ENCODE measurements around the gene CDH12. TPM values are rescaled to one million over a fixed set of nuclear protein-coding genes. Genes with fewer than 3 reads are reported as not detected.

Gene CDH12
- total RNA-seq, 1 experiment from 2014 or later = 2.3 TPM

- intact Hi-C loops (cut with micrococcal nuclease; ENCODE audit: unreplicated experiment) = no loop called here
- no peak for DNase-seq
- Mint-ChIP-seq H3K27me3 (ENCODE audit: unreplicated experiment) (no peaks in the 10 kb centered on the region), H3K9me3 (ENCODE audit: low read depth, unreplicated experiment) (no peaks in the 10 kb centered on the region), H3K27ac (ENCODE audit: unreplicated experiment) (no peak overlapping the region), H3K4me1 (ENCODE audit: low read depth, unreplicated experiment) (no peaks in the 10 kb centered on the region), H3K4me3 (ENCODE audit: low read depth, unreplicated experiment) (no peak overlapping the region), H3K36me3 (ENCODE audit: insufficient read depth, unreplicated experiment) (no peaks in the 10 kb centered on the region)
- CTCF ChIA-PET = no interaction called here
- no TSS peak for BruUV-seq (replicated peaks)
- no peak for TF ChIP-seq CTCF (IDR thresholded peaks at IDR 0.05; ENCODE audit: unreplicated experiment)
These were observed 1005.8 kb downstream of the CDH12 start for GRCh38 chr5:21847300-21847699.

GRCh38 chr5:21844960-21845359 is 1008.2 kb downstream of the CDH12 start:
- Mint-ChIP-seq H3K27me3 (ENCODE audit: unreplicated experiment) (no peaks in the 10 kb centered on the region), H3K4me1 (ENCODE audit: low read depth, unreplicated experiment) (no peaks in the 10 kb centered on the region), H3K36me3 (ENCODE audit: insufficient read depth, unreplicated experiment) (no peaks in the 10 kb centered on the region), H3K4me3 (ENCODE audit: low read depth, unreplicated experiment) (no peak overlapping the region), H3K9me3 (ENCODE audit: low read depth, unreplicated experiment) (no peaks in the 10 kb centered on the region), H3K27ac (ENCODE audit: unreplicated experiment) (no peak overlapping the region)
- CTCF ChIA-PET = interaction anchor here (1.1 kb wide), 1 partner anchor 13 kb away, joined by 3 read pairs; no protein-coding TSS in a partner anchor
- intact Hi-C loops (cut with micrococcal nuclease; ENCODE audit: unreplicated experiment) = no loop called here
- no TSS peak for BruUV-seq (replicated peaks)
- no peak for TF ChIP-seq CTCF (IDR thresholded peaks at IDR 0.05; ENCODE audit: unreplicated experiment)
- no peak for DNase-seq

- no peak overlapping the region for H3K4me3 Mint-ChIP-seq (ENCODE audit: low read depth, unreplicated experiment)
- peaks cover 4% of the 10 kb centered on the region for H3K9me3 Mint-ChIP-seq (ENCODE audit: low read depth, unreplicated experiment)
- H3K36me3 Mint-ChIP-seq (ENCODE audit: insufficient read depth, unreplicated experiment) = no peaks in the 10 kb centered on the region
- no peak for DNase-seq
- no peak for TF ChIP-seq CTCF (IDR thresholded peaks at IDR 0.05; ENCODE audit: unreplicated experiment)
- no peak overlapping the region for H3K27ac Mint-ChIP-seq (ENCODE audit: unreplicated experiment)
- H3K27me3 Mint-ChIP-seq (ENCODE audit: unreplicated experiment) = no peaks in the 10 kb centered on the region
- H3K4me1 Mint-ChIP-seq (ENCODE audit: low read depth, unreplicated experiment) = no peaks in the 10 kb centered on the region
- CTCF ChIA-PET = no interaction called here
- no TSS peak for BruUV-seq (replicated peaks)
- intact Hi-C loops (cut with micrococcal nuclease; ENCODE audit: unreplicated experiment) = no loop called here
These were observed 1018.3 kb downstream of the CDH12 start for GRCh38 chr5:21834863-21835262.

- TF ChIP-seq CTCF (IDR thresholded peaks at IDR 0.05; ENCODE audit: unreplicated experiment) = no peak
- no peak overlapping the region for H3K4me3 Mint-ChIP-seq (ENCODE audit: low read depth, unreplicated experiment)
- intact Hi-C loops (cut with micrococcal nuclease; ENCODE audit: unreplicated experiment) = no loop called here
- H3K36me3 Mint-ChIP-seq (ENCODE audit: insufficient read depth, unreplicated experiment) = no peaks in the 10 kb centered on the region
- H3K27me3 Mint-ChIP-seq (ENCODE audit: unreplicated experiment) = no peaks in the 10 kb centered on the region
- no peaks in the 10 kb centered on the region for H3K4me1 Mint-ChIP-seq (ENCODE audit: low read depth, unreplicated experiment)
- no peak for DNase-seq
- BruUV-seq (replicated peaks) = no TSS peak
- H3K27ac Mint-ChIP-seq (ENCODE audit: unreplicated experiment) = no peak overlapping the region
- peaks cover 2% of the 10 kb centered on the region for H3K9me3 Mint-ChIP-seq (ENCODE audit: low read depth, unreplicated experiment)
- CTCF ChIA-PET = interaction anchor here (1.1 kb wide), 1 partner anchor 13 kb away, joined by 3 read pairs; no protein-coding TSS in a partner anchor
These were observed 1021.9 kb downstream of the CDH12 start for GRCh38 chr5:21831145-21831787.
